ENCODE data around the gene RAB4B.
"Not testable (repeated sequence)": the region's sequence is repeated elsewhere in the genome, so short reads cannot be mapped to it uniquely, and the experiment has no call there.

Gene RAB4B

GRCh38 chr19:40777937-40778705, at the start of gene RAB4B:
RAB4B (plus strand) TSS chr19:40778247; CDS start chr19:40778376, 129 bp downstream.
- DNase-seq (ENCODE audit: low read depth), result peak; percentile 100

- not testable (repeated sequence) for DNase-seq (ENCODE audit: low read depth)
Measured at GRCh38 chr19:40730065-40730464, 48.0 kb upstream of the RAB4B start.

- not testable (repeated sequence) for DNase-seq (ENCODE audit: low read depth)
Measured at GRCh38 chr19:40732304-40732703, 45.7 kb upstream of the RAB4B start.

GRCh38 chr19:40733149-40733548, 44.9 kb upstream of the RAB4B start:
- no peak for DNase-seq (ENCODE audit: low read depth)

- DNase-seq (ENCODE audit: low read depth), result no peak
Measured at GRCh38 chr19:40735013-40735771, 42.9 kb upstream of the RAB4B start.

GRCh38 chr19:40736661-40737060, 41.4 kb upstream of the RAB4B start:
- no peak for DNase-seq (ENCODE audit: low read depth)

GRCh38 chr19:40737102-40737644, 40.9 kb upstream of the RAB4B start:
- no peak for DNase-seq (ENCODE audit: low read depth)

- no peak for DNase-seq (ENCODE audit: low read depth)
Measured at GRCh38 chr19:40739030-40739839, 38.8 kb upstream of the RAB4B start.

GRCh38 chr19:40739871-40740703, 38.0 kb upstream of the RAB4B start:
- no peak for DNase-seq (ENCODE audit: low read depth)

GRCh38 chr19:40740747-40741146, 37.3 kb upstream of the RAB4B start:
- DNase-seq (ENCODE audit: low read depth), result peak; percentile 92

GRCh38 chr19:40741527-40742390, 36.3 kb upstream of the RAB4B start:
- no peak for DNase-seq (ENCODE audit: low read depth)

GRCh38 chr19:40742477-40742876, 35.6 kb upstream of the RAB4B start:
- DNase-seq (ENCODE audit: low read depth), result no peak

GRCh38 chr19:40742886-40743285, 35.2 kb upstream of the RAB4B start:
- DNase-seq (ENCODE audit: low read depth), result no peak

GRCh38 chr19:40743926-40744325, 34.1 kb upstream of the RAB4B start:
- no peak for DNase-seq (ENCODE audit: low read depth)

- DNase-seq (ENCODE audit: low read depth), result no peak
Measured at GRCh38 chr19:40744554-40745401, 33.3 kb upstream of the RAB4B start.

GRCh38 chr19:40745402-40745780, 32.7 kb upstream of the RAB4B start:
- peak; percentile 69 for DNase-seq (ENCODE audit: low read depth)

- no peak for DNase-seq (ENCODE audit: low read depth)
Measured at GRCh38 chr19:40747536-40747935, 30.5 kb upstream of the RAB4B start.

- peak; percentile 100 for DNase-seq (ENCODE audit: low read depth)
Measured at GRCh38 chr19:40750058-40750873, 27.8 kb upstream of the RAB4B start, which contains the start of gene ACTMAP. ACTMAP (minus strand) TSS chr19:40750477; CDS start chr19:40749803, 674 bp downstream.
